ENCODE results near the gene CA11.

The CA11 gene

GRCh38 chr19:48676487-48676886 lies 30.5 kb upstream of the CA11 start:
- H3K36me3 Mint-ChIP-seq (ENCODE audit: low read depth): no peaks in the 10 kb centered on the region
- H3K27ac Mint-ChIP-seq: no peak overlapping the region
- TF ChIP-seq, protein P1, sequence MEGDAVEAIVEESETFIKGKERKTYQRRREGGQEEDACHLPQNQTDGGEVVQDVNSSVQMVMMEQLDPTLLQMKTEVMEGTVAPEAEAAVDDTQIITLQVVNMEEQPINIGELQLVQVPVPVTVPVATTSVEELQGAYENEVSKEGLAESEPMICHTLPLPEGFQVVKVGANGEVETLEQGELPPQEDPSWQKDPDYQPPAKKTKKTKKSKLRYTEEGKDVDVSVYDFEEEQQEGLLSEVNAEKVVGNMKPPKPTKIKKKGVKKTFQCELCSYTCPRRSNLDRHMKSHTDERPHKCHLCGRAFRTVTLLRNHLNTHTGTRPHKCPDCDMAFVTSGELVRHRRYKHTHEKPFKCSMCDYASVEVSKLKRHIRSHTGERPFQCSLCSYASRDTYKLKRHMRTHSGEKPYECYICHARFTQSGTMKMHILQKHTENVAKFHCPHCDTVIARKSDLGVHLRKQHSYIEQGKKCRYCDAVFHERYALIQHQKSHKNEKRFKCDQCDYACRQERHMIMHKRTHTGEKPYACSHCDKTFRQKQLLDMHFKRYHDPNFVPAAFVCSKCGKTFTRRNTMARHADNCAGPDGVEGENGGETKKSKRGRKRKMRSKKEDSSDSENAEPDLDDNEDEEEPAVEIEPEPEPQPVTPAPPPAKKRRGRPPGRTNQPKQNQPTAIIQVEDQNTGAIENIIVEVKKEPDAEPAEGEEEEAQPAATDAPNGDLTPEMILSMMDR (IDR thresholded peaks at IDR 0.05; ENCODE audit: unreplicated experiment in 3 of 3): no peak
- no peaks in the 10 kb centered on the region for H3K9me3 Mint-ChIP-seq
- no peak overlapping the region for H3K4me3 Mint-ChIP-seq
- H3K4me1 Mint-ChIP-seq: peaks cover 19% of the 10 kb centered on the region
- H3K27me3 Mint-ChIP-seq (ENCODE audit: low read depth): peaks cover 8% of the 10 kb centered on the region

- TF ChIP-seq, protein P1 (IDR thresholded peaks at IDR 0.05; ENCODE audit: unreplicated experiment in 3 of 3): peak; percentile 79 to 87 (median 82)
- peaks cover 18% of the 10 kb centered on the region for H3K4me1 Mint-ChIP-seq
- no peak overlapping the region for H3K4me3 Mint-ChIP-seq
- H3K27me3 Mint-ChIP-seq (ENCODE audit: low read depth): peaks cover 8% of the 10 kb centered on the region
- peak overlapping the region; percentile 45 to 85 (median 84) for H3K27ac Mint-ChIP-seq
- H3K36me3 Mint-ChIP-seq (ENCODE audit: low read depth): no peaks in the 10 kb centered on the region
- H3K9me3 Mint-ChIP-seq: no peaks in the 10 kb centered on the region
These were observed 29.2 kb upstream of the CA11 start for GRCh38 chr19:48674921-48675824.

GRCh38 chr19:48674216-48674809 lies 28.3 kb upstream of the CA11 start:
- TF ChIP-seq, protein P1 (IDR thresholded peaks at IDR 0.05; ENCODE audit: unreplicated experiment in 3 of 3): no peak
- no peak overlapping the region for H3K4me3 Mint-ChIP-seq
- no peaks in the 10 kb centered on the region for H3K36me3 Mint-ChIP-seq (ENCODE audit: low read depth)
- peaks cover 18% of the 10 kb centered on the region for H3K4me1 Mint-ChIP-seq
- H3K27ac Mint-ChIP-seq: no peak overlapping the region
- H3K9me3 Mint-ChIP-seq: no peaks in the 10 kb centered on the region
- peaks cover 8% of the 10 kb centered on the region for H3K27me3 Mint-ChIP-seq (ENCODE audit: low read depth)

DNA sequence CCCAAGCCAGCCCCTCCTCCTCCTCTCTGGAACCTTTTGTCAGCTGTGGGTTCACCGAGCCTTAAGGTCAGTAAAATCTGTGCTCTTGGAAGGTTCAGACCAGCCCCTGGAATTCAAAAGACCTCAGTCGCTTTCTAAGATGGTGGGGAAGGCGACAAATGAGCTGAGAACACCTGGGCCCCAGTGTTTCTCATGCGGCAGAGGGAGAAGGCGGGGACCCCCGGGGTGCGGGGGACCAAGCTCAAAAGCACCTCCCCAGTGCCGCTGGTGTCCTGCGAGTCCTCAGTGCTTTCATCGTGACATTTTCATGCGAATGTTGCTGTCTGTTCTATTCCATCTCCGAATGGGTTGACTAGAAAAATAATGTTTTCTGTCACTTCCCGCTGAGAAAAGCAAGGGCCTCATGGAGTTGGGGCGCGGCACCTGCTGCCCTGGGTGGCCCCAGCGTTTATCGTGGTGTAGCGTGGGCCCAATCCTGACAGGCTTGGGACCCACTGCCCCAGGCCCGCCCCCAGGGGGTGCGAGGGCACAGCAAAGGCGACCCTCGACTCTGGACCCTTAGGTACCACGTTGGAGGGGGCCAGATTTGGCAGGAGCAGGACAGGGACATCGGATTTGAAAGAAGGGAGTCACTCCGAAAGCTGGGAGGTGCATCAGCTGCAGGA lies 27.6 kb upstream of the CA11 start:
- TF ChIP-seq, protein P1 (IDR thresholded peaks at IDR 0.05; ENCODE audit: unreplicated experiment in 3 of 3): no peak
- Mint-ChIP-seq H3K4me1 (peaks cover 18% of the 10 kb centered on the region), H3K36me3 (ENCODE audit: low read depth) (no peaks in the 10 kb centered on the region), H3K9me3 (no peaks in the 10 kb centered on the region), H3K4me3 (no peak overlapping the region), H3K27ac (no peak overlapping the region), H3K27me3 (ENCODE audit: low read depth) (peaks cover 8% of the 10 kb centered on the region)

DNA sequence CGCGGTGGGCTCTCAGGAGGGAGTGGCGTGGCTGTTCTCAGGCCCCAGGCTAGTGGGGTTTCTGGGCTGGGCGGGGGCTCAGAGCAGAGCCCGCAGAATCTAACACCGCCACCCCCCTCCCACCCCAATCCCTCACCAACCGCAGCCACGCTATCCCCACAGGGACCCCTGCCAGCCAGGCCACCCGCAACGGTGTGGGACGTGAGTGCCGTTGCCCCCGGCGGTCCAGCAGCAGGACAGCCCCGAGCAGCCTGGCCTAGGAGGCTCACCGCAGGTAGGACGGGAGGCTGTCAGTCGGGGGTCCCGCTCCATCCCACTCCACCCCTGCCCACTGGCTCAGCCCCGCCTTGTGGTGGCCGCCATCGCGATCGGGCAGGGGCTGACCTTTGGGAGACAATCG lies 27.0 kb upstream of the CA11 start, which contains the start of gene NTN5:
Gene NTN5, minus strand, starts transcription at position 24 of the 400 bp plus-strand sequence. CDS start 2,031 bp downstream, outside the sequence.
- Mint-ChIP-seq H3K36me3 (ENCODE audit: low read depth) (no peaks in the 10 kb centered on the region), H3K27me3 (ENCODE audit: low read depth) (peaks cover 8% of the 10 kb centered on the region), H3K27ac (no peak within 1 kb of the TSS), H3K4me1 (peaks cover 18% of the 10 kb centered on the region), H3K4me3 (no peak within 1 kb of the TSS), H3K9me3 (no peaks in the 10 kb centered on the region)
- TF ChIP-seq, protein P1 (IDR thresholded peaks at IDR 0.05; ENCODE audit: unreplicated experiment in 3 of 3): no peak
